Activated T-cell treated with anti-CD3 and anti-CD28 coated beads, Interleukin-2, amount 50 U/mL, for 1 hour (primary cell): ENCODE measurements around the gene CAPG.

Experiments used
- DNase-seq: peaks from one replicate; pipeline ENCODE4 v3.0.0-alpha.2; 2020

CAPG gene

GRCh38 chr2:85438201-85439024 is 28.2 kb upstream of the CAPG start:
- DNase-seq = no peak

- DNase-seq = peak; percentile 79
These were observed 27.5 kb upstream of the CAPG start for GRCh38 chr2:85437488-85438200.

- DNase-seq = peak; percentile 29
These were observed 26.8 kb upstream of the CAPG start for GRCh38 chr2:85436836-85437487.

- no peak for DNase-seq
These were observed 26.0 kb upstream of the CAPG start for GRCh38 chr2:85435981-85436835.

GRCh38 chr2:85435220-85435958 is 25.2 kb upstream of the CAPG start:
- DNase-seq = no peak

GRCh38 chr2:85434696-85435095 is 24.5 kb upstream of the CAPG start:
- no peak for DNase-seq

- DNase-seq = no peak
These were observed 23.4 kb upstream of the CAPG start for GRCh38 chr2:85433511-85434089.

GRCh38 chr2:85431570-85432205 is 21.5 kb upstream of the CAPG start:
- no peak for DNase-seq

- DNase-seq = no peak
These were observed 20.8 kb upstream of the CAPG start for GRCh38 chr2:85430752-85431569.

- DNase-seq = no peak
These were observed 19.7 kb upstream of the CAPG start for GRCh38 chr2:85429924-85430289.

GRCh38 chr2:85429213-85429923 is 19.2 kb upstream of the CAPG start:
- DNase-seq = no peak

GRCh38 chr2:85428343-85428881 is 18.2 kb upstream of the CAPG start:
- no peak for DNase-seq

GRCh38 chr2:85427300-85427835 is 17.2 kb upstream of the CAPG start:
- no peak for DNase-seq

GRCh38 chr2:85425588-85425987 is 15.4 kb upstream of the CAPG start:
- no peak for DNase-seq

GRCh38 chr2:85423525-85423924 is 13.4 kb upstream of the CAPG start:
- no peak for DNase-seq

- no peak for DNase-seq
These were observed 11.9 kb upstream of the CAPG start for GRCh38 chr2:85422072-85422457.

GRCh38 chr2:85421260-85422071 is 11.3 kb upstream of the CAPG start:
- no peak for DNase-seq
